Measurements from ENCODE around the gene C9orf50. TPM values are rescaled to one million over a fixed set of nuclear protein-coding genes. Genes with fewer than 3 reads are reported as not detected.
A peak's percentile ranks its signal among the peaks of the same experiment; 100 is the strongest.

Gene C9orf50
- total and polyA plus RNA-seq, 10 donors: 0.12 to 0.46 (median 0.19) TPM; not detected in 6

- peak overlapping the region in 2 of 8 donors; percentile 21 to 48 for H3K27ac ChIP-seq
- peaks cover 0 to 25% (median 9%) of the 10 kb centered on the region in 6 donors for H3K4me1 ChIP-seq
- WGBS, 5 donors: 61 to 80% (median 68%) methylated on average over 13 to 34 of the region's 34 CpGs
- intact Hi-C loops (cut with DNase I; ENCODE audit: low total_unique reads): no loop called here
- no peak for TF ChIP-seq CTCF (IDR thresholded peaks at IDR 0.05 in 8 of 11, conservative IDR thresholded peaks at IDR 0.05 in 3 of 11)
- peak in 2 of 3 donors; percentile 19 to 43 for TF ChIP-seq POLR2AphosphoS5 (IDR thresholded peaks at IDR 0.05)
- H3K4me3 ChIP-seq: no peak overlapping the region
- no peak for DNase-seq
- H3K9me3 ChIP-seq: peaks cover 0 to 5% (median 0%) of the 10 kb centered on the region in 8 donors
- no peaks in the 10 kb centered on the region for H3K36me3 ChIP-seq
- H3K27me3 ChIP-seq (replicated peaks in 1 of 7): no peaks in the 10 kb centered on the region
These were observed 44.1 kb downstream of the C9orf50 start for GRCh38 chr9:129576546-129577543.

GRCh38 chr9:129575818-129576217 is 45.1 kb downstream of the C9orf50 start:
- intact Hi-C loops (cut with DNase I; ENCODE audit: low total_unique reads): no loop called here
- H3K4me1 ChIP-seq: peaks cover 0 to 32% (median 11%) of the 10 kb centered on the region in 6 donors

GRCh38 chr9:129574911-129575585 is 45.9 kb downstream of the C9orf50 start:
- peaks cover 0 to 33% (median 15%) of the 10 kb centered on the region in 6 donors for H3K4me1 ChIP-seq
- TF ChIP-seq POLR2A (IDR thresholded peaks at IDR 0.05) (no peak), POLR2AphosphoS5 (IDR thresholded peaks at IDR 0.05) (no peak), CTCF (IDR thresholded peaks at IDR 0.05 in 8 of 11, conservative IDR thresholded peaks at IDR 0.05 in 3 of 11) (no peak)
- no peak for DNase-seq
- H3K27ac ChIP-seq: no peak overlapping the region
- H3K4me3 ChIP-seq: no peak overlapping the region
- peaks cover 0 to 5% (median 0%) of the 10 kb centered on the region in 7 donors for H3K27me3 ChIP-seq (replicated peaks in 1 of 7)
- peaks cover 0 to 5% (median 0%) of the 10 kb centered on the region in 8 donors for H3K9me3 ChIP-seq
- no peaks in the 10 kb centered on the region for H3K36me3 ChIP-seq
- intact Hi-C loops (cut with DNase I; ENCODE audit: low total_unique reads): no loop called here
- 64 to 87% (median 76%) methylated on average over 13 of the region's 13 CpGs for WGBS, 5 donors

More at GRCh38 chr9:129575818-129576217, 45.1 kb downstream of the C9orf50 start:
- WGBS, 5 donors: 77 to 84% (median 77%) methylated on average over 9 of the region's 9 CpGs
- H3K9me3 ChIP-seq: peaks cover 0 to 5% (median 0%) of the 10 kb centered on the region in 8 donors
- no peak overlapping the region for H3K4me3 ChIP-seq
- DNase-seq: no peak
- no peak overlapping the region for H3K27ac ChIP-seq
- TF ChIP-seq POLR2A (IDR thresholded peaks at IDR 0.05) (no peak), CTCF (IDR thresholded peaks at IDR 0.05 in 8 of 11, conservative IDR thresholded peaks at IDR 0.05 in 3 of 11) (no peak)
- H3K27me3 ChIP-seq (replicated peaks in 1 of 7): no peaks in the 10 kb centered on the region
- H3K36me3 ChIP-seq: no peaks in the 10 kb centered on the region

All from spleen (tissue), 11 donors.